HG03469 (cell line): ENCODE measurements around the gene APBB2.
"Not testable (repeated sequence)": the region's sequence is repeated elsewhere in the genome, so short reads cannot be mapped to it uniquely, and the experiment has no call there.

Experiments used
- ATAC-seq: cut with Tn5 transposase; IDR thresholded peaks from one replicate; pipeline ENCODE4 v1.9.1; 2021; ENCODE audit warnings: mild to moderate bottlenecking, moderate library complexity, moderate number of reproducible peaks; ENCODE audit not compliant: unreplicated experiment

APBB2 gene

DNA sequence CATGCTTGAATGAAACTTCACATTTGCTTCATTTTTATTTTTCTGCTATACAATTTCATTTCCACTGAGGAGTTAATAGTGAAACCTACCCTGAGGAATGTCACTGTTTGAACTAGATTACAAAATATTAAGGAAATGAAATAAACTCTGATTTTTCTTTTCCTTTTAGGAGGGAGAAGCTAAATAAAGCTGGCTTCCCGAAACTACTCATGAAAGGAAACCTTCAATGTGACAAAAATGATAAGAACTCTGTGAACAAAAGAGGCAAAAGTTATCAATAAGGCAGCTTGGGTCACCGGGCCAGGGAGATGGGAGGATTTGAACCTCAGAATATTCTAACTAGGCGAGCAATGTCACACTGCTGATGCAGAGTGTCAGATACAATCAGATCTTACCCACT is 185.2 kb downstream of the APBB2 start:
- no peak for ATAC-seq

- ATAC-seq, result no peak
Observed at GRCh38 chr4:41028392-41029076, 185.8 kb downstream of the APBB2 start.

- no peak for ATAC-seq
Observed at GRCh38 chr4:41026971-41027370, 187.4 kb downstream of the APBB2 start.

GRCh38 chr4:41025824-41026223 is 188.5 kb downstream of the APBB2 start:
- ATAC-seq, result no peak

- ATAC-seq, result no peak
Observed at GRCh38 chr4:41024556-41025491, 189.5 kb downstream of the APBB2 start.

- ATAC-seq, result no peak
Observed at GRCh38 chr4:41022116-41022515, 192.2 kb downstream of the APBB2 start.

DNA sequence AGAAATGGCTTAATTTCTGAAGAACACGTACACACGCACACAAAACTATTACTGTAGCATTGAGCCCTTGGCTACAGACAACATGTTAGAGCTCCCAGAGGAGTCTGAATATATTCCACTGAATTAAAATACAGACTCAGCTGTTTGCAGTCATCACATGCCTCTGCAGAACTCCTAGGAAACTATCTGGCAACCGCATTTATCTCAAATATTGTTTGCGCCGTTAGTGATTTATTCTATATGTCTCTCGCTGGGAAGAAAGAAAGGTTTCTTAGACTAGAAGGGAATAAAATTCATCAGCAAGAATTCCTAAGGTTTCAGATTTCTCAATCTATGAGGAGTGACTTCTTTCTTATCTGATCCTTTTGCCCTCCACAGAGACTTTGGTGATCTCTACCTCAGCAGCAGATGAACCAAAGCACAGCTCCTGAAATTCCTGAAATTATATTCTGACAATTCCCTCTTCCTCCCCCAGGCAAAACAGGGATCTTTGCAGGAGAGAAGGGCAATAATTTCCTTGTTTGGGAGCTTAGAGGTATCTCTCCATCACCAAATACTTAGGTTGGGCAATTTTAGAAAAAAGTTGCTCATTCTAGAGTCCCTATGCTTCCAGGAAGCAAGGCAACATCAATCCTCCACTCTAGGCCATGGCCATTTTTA is 199.2 kb downstream of the APBB2 start:
- no peak for ATAC-seq

DNA sequence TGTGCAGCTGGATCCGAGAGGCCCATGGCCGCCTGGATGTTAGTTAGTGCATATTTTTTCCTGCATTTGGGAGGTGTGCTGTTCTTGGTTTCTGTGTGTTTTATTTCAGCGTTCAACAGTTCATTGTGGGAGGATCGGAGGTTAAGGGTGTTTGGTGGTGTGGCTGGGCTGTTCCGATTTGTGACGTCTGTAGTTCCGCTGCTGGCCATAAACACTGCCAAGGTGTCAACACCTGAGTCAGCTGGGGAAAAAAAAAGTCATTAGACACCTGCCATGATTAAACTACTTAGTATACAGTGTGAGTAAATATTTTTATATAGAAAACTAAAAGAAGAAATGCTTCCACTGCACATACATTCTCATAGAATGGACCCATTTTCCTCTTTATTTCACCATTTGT is 200.2 kb downstream of the APBB2 start:
- no peak for ATAC-seq

DNA sequence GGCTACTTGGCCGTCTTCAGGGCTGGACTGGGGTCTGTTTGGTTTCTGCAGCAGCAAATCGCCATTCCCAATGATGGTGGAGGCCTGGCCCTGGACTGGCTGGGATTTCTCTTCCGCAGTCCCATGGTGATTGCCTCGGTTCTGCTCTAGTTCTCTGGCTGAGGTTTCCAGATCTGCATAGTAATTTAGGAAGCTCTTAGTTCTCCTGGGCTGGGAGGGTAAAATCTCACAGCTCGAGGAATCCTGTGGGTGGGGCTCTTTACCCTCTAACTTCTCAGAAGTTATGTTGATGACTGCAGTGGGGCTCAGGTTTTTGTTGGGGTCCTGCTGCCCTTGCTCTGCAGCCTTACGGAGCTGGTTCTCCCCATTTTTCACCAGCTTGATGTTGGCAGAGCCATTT is 200.6 kb downstream of the APBB2 start:
- no peak for ATAC-seq

- no peak for ATAC-seq
Observed at GRCh38 chr4:41012911-41013310, 201.4 kb downstream of the APBB2 start.

DNA sequence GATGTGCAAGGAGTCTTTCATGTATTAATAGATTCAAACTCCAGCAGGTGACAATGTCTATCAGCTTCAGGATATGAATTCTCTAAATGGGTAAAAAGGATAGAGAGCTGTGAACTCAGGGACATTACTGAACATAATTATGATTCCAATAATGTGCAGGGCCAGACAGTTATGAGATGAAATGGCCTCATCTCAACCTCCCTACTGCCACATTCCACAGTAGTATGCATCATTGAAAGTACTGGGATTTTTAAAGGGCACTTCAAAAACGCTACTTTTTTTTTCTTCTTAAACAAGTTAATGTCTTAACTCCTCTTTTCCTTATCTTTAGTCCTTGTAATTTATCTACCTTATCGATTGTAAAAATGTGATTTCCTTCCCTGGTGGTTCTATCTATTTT is 202.0 kb downstream of the APBB2 start:
- no peak for ATAC-seq

DNA sequence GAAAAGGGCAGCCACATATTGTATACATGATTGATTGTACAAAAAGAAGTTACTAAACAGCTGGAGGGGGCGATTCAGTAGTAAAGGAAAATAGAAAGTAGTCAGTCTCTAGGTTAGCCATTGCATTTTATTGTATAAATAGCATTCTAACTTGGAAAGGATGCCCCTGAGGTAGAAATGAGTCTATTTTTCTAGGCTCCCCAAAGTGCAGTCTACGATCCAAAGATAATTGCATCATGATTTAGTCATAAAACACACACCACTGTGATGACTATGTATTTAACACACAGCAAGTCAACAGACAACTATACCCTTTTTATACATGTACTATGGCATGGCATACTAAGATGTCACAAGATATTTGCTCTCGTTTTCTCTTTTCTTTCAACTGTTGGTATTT is 204.9 kb downstream of the APBB2 start:
- ATAC-seq, result no peak

DNA sequence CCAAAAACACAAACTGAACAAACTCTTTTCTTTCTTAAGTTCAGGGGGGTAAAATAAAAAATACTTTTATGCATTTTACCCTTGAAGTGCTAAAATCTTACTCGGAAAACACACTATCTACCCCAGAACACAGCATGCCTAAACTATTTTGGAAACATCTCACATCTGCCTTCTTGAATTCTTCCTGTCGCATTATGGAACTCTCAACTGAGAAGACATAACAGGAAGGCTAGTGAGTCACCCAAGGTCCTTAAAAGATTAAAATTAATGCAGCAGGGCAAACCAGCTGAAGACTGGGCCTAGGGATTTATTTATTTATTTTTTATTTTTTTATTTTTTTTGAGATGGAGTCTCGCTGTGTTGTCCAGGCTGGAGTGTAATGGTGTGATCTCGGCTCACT is 208.2 kb downstream of the APBB2 start:
- ATAC-seq, result no peak

- ATAC-seq, result no peak
Observed at GRCh38 chr4:41002309-41002708, 212.0 kb downstream of the APBB2 start.

DNA sequence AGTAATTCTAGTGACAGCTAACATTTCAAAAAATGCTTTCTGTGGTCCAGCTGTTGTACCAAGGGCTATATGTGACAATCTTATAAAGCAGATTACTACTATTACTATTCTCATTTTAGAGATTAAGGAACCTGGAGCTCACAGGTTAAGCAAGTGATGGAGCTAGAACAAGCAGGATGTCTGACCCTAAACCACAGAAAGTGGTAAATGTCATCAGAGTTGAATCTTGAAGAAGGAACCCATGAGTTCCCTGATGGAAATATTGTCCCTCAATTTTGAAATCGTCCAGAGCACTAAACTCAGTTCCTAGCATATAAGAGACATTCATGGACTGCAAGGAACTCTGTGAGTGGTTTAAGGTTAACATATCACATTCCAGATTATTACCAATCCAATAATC is 214.0 kb downstream of the APBB2 start:
- ATAC-seq, result no peak

GRCh38 chr4:40998675-40999358 is 215.5 kb downstream of the APBB2 start:
- no peak for ATAC-seq

GRCh38 chr4:40995850-40996249 is 218.5 kb downstream of the APBB2 start:
- no peak for ATAC-seq

DNA sequence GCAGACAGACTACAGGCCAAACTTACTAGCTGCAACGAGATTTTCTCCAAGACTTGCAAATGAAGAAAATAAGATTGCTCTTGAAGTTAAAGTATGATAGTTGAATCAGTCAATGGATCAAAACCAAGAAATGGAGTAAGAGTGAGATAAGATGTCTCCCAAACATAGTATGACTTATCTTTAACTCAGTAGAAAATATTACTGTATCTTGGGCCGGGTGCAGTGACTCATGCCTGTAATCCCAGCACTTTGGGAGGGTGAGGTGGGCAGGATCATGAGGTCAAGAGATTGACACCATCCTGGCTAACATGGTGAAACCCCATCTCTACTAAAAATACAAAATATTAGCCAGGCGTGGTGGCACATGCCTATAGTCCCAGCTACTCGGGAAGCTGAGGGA is 220.0 kb downstream of the APBB2 start:
- ATAC-seq, result not testable (repeated sequence)

GRCh38 chr4:40993296-40993693 is 221.0 kb downstream of the APBB2 start:
- not testable (repeated sequence) for ATAC-seq

- peak; percentile 45 for ATAC-seq
Observed at GRCh38 chr4:40992472-40993295, 221.7 kb downstream of the APBB2 start.
